ENCODE measurements around the gene NME4. TPM values are rescaled to one million over a fixed set of nuclear protein-coding genes. Genes with fewer than 3 reads are reported as not detected.
A peak's percentile ranks its signal among the peaks of the same experiment; 100 is the strongest.

Gene NME4
- total and polyA plus RNA-seq, 12 donors, result 48.1 to 97.2 (median 75.4) TPM

GRCh38 chr16:445566-445965 is 48.6 kb downstream of the NME4 start:
- Histone ChIP-seq H3K4me3 (no peak overlapping the region), H3K27ac (no peak overlapping the region), H3K36me3 (peaks cover 0 to 18% (median 0%) of the 10 kb centered on the region in 9 donors), H3K4me1 (peaks cover 0 to 8% (median 0%) of the 10 kb centered on the region in 9 donors), H3K9me3 (no peaks in the 10 kb centered on the region), H3K27me3 (no peaks in the 10 kb centered on the region)
- TF ChIP-seq, protein P1, sequence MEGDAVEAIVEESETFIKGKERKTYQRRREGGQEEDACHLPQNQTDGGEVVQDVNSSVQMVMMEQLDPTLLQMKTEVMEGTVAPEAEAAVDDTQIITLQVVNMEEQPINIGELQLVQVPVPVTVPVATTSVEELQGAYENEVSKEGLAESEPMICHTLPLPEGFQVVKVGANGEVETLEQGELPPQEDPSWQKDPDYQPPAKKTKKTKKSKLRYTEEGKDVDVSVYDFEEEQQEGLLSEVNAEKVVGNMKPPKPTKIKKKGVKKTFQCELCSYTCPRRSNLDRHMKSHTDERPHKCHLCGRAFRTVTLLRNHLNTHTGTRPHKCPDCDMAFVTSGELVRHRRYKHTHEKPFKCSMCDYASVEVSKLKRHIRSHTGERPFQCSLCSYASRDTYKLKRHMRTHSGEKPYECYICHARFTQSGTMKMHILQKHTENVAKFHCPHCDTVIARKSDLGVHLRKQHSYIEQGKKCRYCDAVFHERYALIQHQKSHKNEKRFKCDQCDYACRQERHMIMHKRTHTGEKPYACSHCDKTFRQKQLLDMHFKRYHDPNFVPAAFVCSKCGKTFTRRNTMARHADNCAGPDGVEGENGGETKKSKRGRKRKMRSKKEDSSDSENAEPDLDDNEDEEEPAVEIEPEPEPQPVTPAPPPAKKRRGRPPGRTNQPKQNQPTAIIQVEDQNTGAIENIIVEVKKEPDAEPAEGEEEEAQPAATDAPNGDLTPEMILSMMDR (IDR thresholded peaks at IDR 0.05), result no peak
- WGBS, 2 donors, result 85 to 92% methylated on average over 4 of the region's 4 CpGs
- intact Hi-C loops (cut with DNase I), result no loop called here
- DNase-seq (no peak), ATAC-seq (peak in 1 of 8 donors; percentile 12)

Other genes with a start within 250 kb of the NME4 start
- not detected for gene HBZ, start 244.6 kb upstream of the NME4 start, total RNA-seq
- under 1 TPM in 1 of 2 donors, not detected in 1; 0.14 TPM for gene HBZ, start 244.6 kb upstream of the NME4 start, polyA plus RNA-seq
- gene HBM, start 231.2 kb upstream of the NME4 start, total RNA-seq, result under 1 TPM in 2 of 10 donors, not detected in 8; 0.56 to 0.61 TPM
- not detected for gene HBM, start 231.2 kb upstream of the NME4 start, polyA plus RNA-seq
- gene HBA2, start 224.3 kb upstream of the NME4 start, total RNA-seq, result 1,000 to 10,000 TPM in 1 of 10 donors, 100 to 1,000 TPM in 5, 10 to 100 TPM in 4; 78.7 to 1,146 (median 107) TPM
- 10 to 100 TPM in 1 of 2 donors, 1 to 10 TPM in 1; 2.9 to 84.6 TPM for gene HBA2, start 224.3 kb upstream of the NME4 start, polyA plus RNA-seq
- 1,000 to 10,000 TPM in 1 of 10 donors, 100 to 1,000 TPM in 9; 114 to 1,150 (median 192) TPM for gene HBA1, start 220.5 kb upstream of the NME4 start, total RNA-seq
- gene HBA1, start 220.5 kb upstream of the NME4 start, polyA plus RNA-seq, result 10 to 100 TPM in 1 of 2 donors, 1 to 10 TPM in 1; 2.1 to 27.1 TPM
- not detected for gene HBQ1, start 216.7 kb upstream of the NME4 start, total RNA-seq
- gene HBQ1, start 216.7 kb upstream of the NME4 start, polyA plus RNA-seq, result under 1 TPM in 1 of 2 donors, not detected in 1; 0.09 TPM
- gene LUC7L, start 167.8 kb upstream of the NME4 start, total RNA-seq, result 10 to 100 TPM; 14.4 to 29.7 (median 20.4) TPM
- 100 to 1,000 TPM in 1 of 2 donors, 10 to 100 TPM in 1; 21.3 to 139 TPM for gene LUC7L, start 167.8 kb upstream of the NME4 start, polyA plus RNA-seq
- gene FAM234A, start 162.4 kb upstream of the NME4 start, total RNA-seq, result 100 to 1,000 TPM; 114 to 200 (median 161) TPM
- gene FAM234A, start 162.4 kb upstream of the NME4 start, polyA plus RNA-seq, result 10 to 100 TPM; 70.5 to 97.9 TPM
- 10 to 100 TPM in 6 of 10 donors, 1 to 10 TPM in 4; 7.5 to 18.2 (median 12.5) TPM for gene RGS11, start 121.3 kb upstream of the NME4 start, total RNA-seq
- 10 to 100 TPM in 1 of 2 donors, 1 to 10 TPM in 1; 1.9 to 36.4 TPM for gene RGS11, start 121.3 kb upstream of the NME4 start, polyA plus RNA-seq
- gene ARHGDIG, start 116.6 kb upstream of the NME4 start, total RNA-seq, result 10 to 100 TPM in 4 of 10 donors, 1 to 10 TPM in 6; 4.8 to 16.9 (median 9.1) TPM
- gene ARHGDIG, start 116.6 kb upstream of the NME4 start, polyA plus RNA-seq, result 10 to 100 TPM in 1 of 2 donors, under 1 TPM in 1; 0.17 to 10.7 TPM
- 10 to 100 TPM in 1 of 10 donors, 1 to 10 TPM in 8, under 1 TPM in 1; 0.55 to 14.0 (median 3.2) TPM for gene PDIA2, start 114.0 kb upstream of the NME4 start, total RNA-seq
- gene PDIA2, start 114.0 kb upstream of the NME4 start, polyA plus RNA-seq, result 1 to 10 TPM in 1 of 2 donors, under 1 TPM in 1; 0.32 to 2.6 TPM
- 10 to 100 TPM in 4 of 10 donors, 1 to 10 TPM in 6; 7.7 to 16.1 (median 9.2) TPM for gene AXIN1, start 44.5 kb upstream of the NME4 start, total RNA-seq
- gene AXIN1, start 44.5 kb upstream of the NME4 start, polyA plus RNA-seq, result 10 to 100 TPM in 1 of 2 donors, 1 to 10 TPM in 1; 9.4 to 14.9 TPM
- 10 to 100 TPM; 64.9 to 78.6 (median 74.6) TPM for gene MRPL28, start 26.7 kb upstream of the NME4 start, total RNA-seq
- 100 to 1,000 TPM; 134 to 169 TPM for gene MRPL28, start 26.7 kb upstream of the NME4 start, polyA plus RNA-seq
- 10 to 100 TPM; 27.1 to 57.3 (median 33.1) TPM for gene PGAP6, start 15.2 kb upstream of the NME4 start, total RNA-seq
- gene PGAP6, start 15.2 kb upstream of the NME4 start, polyA plus RNA-seq, result 10 to 100 TPM; 27.8 to 45.3 TPM
- 10 to 100 TPM in 7 of 10 donors, 1 to 10 TPM in 3; 7.0 to 17.4 (median 11.6) TPM for gene DECR2, start 4.7 kb downstream of the NME4 start, total RNA-seq
- 10 to 100 TPM in 1 of 2 donors, 1 to 10 TPM in 1; 9.3 to 26.0 TPM for gene DECR2, start 4.7 kb downstream of the NME4 start, polyA plus RNA-seq
- 10 to 100 TPM; 16.6 to 40.3 (median 30.4) TPM for gene RAB11FIP3, start 28.4 kb downstream of the NME4 start, total RNA-seq
- gene RAB11FIP3, start 28.4 kb downstream of the NME4 start, polyA plus RNA-seq, result 10 to 100 TPM; 22.7 to 28.5 TPM
- gene CAPN15, start 130.5 kb downstream of the NME4 start, total RNA-seq, result 10 to 100 TPM; 11.1 to 23.4 (median 15.3) TPM
- 10 to 100 TPM; 19.2 to 39.5 TPM for gene CAPN15, start 130.5 kb downstream of the NME4 start, polyA plus RNA-seq
- not detected for gene PRR35, start 163.2 kb downstream of the NME4 start, total RNA-seq
- not detected for gene PRR35, start 163.2 kb downstream of the NME4 start, polyA plus RNA-seq
- gene NHLRC4, start 169.8 kb downstream of the NME4 start, total RNA-seq, result under 1 TPM in 8 of 10 donors, not detected in 2; 0.12 to 0.75 (median 0.47) TPM
- gene NHLRC4, start 169.8 kb downstream of the NME4 start, polyA plus RNA-seq, result under 1 TPM; 0.51 to 0.59 TPM
- 10 to 100 TPM; 13.7 to 26.8 (median 19.2) TPM for gene PIGQ, start 172.8 kb downstream of the NME4 start, total RNA-seq
- 10 to 100 TPM; 35.3 to 43.7 TPM for gene PIGQ, start 172.8 kb downstream of the NME4 start, polyA plus RNA-seq
- gene RAB40C, start 192.9 kb downstream of the NME4 start, total RNA-seq, result 10 to 100 TPM in 9 of 10 donors, 1 to 10 TPM in 1; 9.1 to 16.1 (median 12.1) TPM
- 10 to 100 TPM; 19.4 to 32.0 TPM for gene RAB40C, start 192.9 kb downstream of the NME4 start, polyA plus RNA-seq
- under 1 TPM; 0.11 to 0.80 (median 0.27) TPM for gene WFIKKN1, start 233.8 kb downstream of the NME4 start, total RNA-seq
- under 1 TPM; 0.61 to 0.95 TPM for gene WFIKKN1, start 233.8 kb downstream of the NME4 start, polyA plus RNA-seq
- gene METTL26, start 239.1 kb downstream of the NME4 start, total RNA-seq, result 10 to 100 TPM; 34.5 to 75.9 (median 43.8) TPM
- 100 to 1,000 TPM; 123 to 237 TPM for gene METTL26, start 239.1 kb downstream of the NME4 start, polyA plus RNA-seq
- 100 to 1,000 TPM in 4 of 10 donors, 10 to 100 TPM in 6; 68.8 to 152 (median 87.8) TPM for gene MCRIP2, start 244.6 kb downstream of the NME4 start, total RNA-seq
- 100 to 1,000 TPM; 163 to 474 TPM for gene MCRIP2, start 244.6 kb downstream of the NME4 start, polyA plus RNA-seq